ENCODE data around the gene C11orf21.

The C11orf21 gene

DNA sequence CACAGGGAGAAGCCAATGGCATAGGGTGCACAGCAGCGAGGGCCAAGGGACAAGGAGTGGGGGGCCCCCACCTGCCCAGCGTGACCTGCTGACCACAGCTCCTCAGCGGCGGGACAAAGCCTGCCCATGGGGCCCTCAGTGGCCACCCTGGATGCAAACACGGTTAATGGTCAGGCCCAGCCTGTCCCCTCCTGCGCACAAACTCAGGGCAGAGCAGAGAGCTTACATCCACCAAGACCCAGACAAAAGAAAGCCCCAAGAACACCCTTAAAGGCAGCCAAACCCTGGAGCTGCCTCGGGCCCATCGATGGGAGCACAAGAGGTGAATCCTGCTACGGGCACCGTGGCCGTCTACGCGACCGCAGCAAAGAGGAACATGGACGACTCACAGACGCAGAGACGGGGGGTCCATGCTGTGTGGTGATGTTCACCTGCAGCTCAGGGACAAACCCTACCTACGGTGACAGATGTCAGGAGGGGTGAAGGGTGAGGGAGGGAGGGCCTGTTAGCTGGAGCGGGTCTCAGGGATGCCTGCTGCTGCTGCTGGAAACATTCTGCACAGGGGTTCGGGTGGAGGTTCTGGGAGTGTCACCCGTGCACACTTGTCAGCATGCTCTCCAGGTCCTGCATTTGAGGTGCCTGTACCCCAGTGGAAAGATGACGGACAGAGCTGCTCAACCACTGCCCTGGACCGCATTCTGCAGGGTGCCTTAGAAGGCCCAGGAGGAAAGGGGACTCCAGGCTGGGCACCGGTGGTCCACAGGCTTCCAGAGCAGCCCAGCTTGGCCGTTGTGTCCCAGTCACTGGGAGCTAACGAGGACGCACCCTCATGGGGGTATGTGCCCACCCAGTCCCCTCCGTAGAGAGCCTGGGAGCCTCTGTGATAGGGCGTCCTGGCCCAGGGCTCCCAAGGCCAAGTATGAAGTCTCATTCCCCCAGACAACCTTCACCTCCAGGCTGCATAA is 42.9 kb downstream of the C11orf21 start:
- DNase-seq: no peak

DNA sequence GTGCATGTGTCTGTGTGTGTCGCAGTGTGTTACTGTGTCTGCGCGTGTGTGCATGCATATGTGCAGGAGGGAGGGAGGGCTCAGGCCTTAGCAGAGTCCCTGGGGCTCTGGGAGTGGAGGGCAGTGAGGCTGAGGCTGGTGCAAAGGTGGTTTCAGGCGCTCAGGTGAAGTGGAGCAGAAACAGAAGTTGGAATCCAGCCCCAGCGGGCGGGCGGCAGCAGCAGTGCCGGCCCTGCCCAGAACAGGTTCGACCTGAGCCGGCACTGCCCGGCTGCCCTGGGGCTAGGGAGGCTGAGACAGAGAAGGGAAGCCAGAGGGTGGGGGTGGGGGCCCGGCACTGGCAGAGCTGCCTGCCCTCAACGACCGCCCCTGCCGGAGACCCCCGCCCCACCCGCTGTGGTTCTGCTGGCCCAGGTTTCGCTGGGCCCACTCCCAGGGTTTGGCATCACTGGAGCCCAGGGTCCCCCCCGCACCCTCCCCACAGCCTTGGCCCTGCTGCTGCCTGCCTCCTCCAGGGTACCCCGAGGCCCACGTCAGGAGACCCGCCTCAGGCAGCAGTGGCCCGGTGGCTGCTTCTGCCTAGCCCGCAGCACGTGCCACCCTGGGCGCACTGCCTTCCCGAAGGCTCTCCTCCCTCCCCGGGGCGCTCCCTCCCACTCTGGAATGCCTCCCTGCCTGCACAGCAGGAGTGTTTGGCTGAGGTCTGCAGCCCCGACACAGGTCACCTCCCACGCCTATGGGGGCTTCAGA is 44.6 kb downstream of the C11orf21 start:
- no peak for DNase-seq

DNA sequence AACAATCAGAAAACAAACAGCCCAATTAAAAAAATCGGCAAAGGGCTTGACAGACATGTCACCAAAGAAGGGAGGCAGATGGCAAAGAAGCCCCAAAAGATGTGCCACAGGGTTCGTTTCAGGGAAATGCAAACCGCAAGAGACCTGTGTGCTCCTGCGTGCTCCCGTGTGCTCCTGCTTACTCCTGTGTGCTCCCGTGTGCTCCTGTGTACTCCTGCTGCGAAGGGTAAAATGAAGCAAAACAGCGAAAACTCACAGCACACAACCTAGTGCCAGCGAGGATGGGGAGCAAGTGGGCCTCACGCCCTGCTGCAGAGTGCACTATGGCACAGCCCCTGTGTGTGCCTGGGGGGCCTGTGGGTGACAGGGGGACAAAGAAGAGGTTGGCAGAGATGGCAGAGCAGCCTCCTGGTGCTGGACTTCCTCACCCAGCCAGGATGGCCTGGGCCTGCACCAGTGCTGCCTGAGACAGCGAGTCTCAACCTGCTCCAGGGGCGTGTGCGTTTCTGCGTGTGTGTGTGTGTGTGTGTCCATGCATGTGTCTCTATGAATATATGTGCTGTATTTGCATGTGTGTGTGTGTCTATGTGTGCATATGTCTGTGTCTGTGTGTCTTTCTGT is 45.3 kb downstream of the C11orf21 start:
- no peak for DNase-seq

DNA sequence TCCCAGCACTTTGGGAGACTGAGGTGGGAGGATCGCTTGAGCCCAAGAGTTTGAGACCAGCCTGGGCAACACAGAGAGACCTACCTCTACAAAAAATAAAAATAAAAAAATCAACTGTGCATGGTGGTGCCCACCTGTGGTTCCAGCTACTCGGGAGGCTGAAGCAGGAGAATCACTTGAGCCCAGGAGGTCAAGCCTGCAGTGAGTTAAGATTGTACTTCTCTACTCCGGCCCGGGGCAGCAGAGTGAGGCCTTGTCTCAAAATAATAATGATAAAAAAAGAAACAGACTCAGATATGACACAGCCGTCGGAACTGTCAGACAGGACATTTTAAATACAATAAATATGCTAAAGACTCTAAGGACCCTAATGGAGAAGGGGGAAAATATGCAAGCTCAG is 49.7 kb downstream of the C11orf21 start:
- no peak for DNase-seq

DNA sequence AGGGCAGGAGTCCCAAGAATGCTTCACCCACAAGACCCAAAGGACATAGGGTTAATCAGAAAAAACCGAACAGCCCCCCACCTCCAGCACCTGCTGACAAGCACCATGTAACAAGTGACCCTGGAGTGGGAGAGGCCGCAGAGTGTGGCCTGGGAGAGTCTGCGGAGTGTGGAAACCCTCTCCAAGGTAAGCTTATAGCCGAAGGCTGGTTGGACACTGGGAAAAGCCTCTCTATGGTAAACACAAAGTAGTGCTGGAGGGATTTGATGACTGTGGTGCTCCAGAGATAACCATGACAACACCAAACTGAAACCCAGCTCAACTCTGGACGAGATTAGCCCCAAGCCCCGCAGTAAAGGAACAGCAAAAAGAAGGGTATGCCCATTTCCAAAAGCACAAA is 50.6 kb downstream of the C11orf21 start:
- DNase-seq: no peak

DNA sequence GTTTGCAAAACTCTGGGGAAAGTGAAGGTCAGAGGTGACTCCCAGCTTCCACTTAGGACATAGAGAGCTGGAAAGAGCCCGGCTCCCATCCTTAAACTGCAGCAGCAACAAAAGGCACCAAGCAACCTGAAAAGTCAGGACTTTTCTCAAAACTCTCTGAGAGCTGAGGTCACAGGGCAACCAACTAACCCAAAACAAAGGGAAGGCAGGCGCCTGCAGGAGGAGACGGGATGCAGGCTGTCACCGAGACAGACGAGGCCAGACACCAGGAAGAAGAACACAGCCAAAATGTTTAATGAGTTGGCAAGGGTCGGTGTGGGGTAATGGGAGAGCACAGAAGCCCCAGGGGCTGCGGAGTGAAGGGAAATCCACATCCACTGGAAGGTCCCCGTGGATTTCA is 51.2 kb downstream of the C11orf21 start:
- DNase-seq: no peak

DNA sequence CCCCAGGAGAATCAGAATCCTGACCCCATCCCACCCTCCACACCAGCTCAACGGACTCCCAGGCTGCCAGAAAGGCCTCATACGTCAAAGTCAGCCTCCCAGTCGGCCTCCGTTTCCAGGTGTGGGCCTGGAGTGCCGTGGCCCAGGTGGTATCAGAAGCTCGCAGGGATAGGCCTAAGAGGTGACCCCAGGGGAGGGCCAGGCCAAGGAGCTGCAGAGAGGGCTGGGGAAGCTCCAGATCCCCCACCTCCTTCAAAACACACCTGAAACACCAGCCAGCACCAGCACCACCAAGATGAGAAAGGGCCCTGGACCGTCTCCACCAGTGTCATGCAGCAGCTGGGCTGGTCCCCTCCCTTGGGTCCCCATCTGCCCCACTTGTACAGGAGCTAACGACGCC is 51.7 kb downstream of the C11orf21 start:
- DNase-seq: no peak

DNA sequence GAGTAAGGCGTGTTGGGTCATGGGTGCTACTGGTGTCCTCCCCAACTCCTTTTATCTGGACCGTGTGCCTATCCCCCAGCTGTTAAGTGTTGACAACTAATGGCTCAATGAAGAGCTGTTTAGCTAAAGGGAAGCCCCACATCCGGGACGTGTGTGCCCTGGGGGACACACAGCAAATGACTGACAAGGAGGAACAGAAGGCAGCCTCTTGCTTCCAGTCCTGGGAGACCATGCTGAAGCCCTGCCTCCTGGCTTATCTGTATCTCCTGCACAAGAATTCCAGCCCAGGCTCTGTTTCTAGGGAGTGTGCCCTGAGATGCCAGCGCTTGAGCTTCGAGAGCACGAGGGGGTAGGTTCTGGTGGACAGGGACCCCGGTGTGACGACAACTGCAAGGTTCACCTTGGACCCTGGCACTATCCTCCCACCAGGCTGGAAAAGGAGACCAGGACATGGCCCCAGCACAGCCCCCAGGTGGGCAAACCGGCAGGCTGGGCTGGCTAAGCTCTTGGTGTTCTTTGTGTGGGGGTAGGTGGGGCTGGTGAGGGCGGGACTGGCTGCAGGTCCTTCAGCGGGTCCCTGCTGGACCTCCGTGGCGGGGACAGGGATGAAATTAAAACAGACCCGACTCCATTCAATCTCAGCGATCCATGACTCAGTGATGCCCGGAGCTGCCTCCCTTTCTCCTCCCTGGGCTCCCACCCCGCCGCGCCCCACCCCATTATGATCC is 52.4 kb downstream of the C11orf21 start:
- no peak for DNase-seq

DNA sequence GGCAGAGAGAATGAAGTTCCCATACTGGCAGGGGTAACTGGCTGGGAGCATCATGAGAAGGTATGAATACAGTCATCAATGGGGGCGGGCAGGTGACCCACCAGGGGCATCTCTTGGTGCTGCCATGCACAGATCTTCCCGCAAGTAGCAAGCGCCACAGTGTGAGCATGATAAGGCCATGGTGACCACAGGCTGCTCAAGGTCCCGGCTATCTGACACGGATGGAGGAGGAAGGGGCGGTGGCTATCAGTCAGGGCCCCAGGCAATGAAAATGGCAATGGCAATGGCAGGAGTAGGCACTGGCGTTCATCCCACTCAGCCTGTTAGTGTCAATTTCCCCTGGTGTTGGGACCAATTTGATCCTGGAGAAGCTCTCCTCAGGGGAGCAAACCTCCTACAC is 53.0 kb downstream of the C11orf21 start:
- DNase-seq: no peak

DNA sequence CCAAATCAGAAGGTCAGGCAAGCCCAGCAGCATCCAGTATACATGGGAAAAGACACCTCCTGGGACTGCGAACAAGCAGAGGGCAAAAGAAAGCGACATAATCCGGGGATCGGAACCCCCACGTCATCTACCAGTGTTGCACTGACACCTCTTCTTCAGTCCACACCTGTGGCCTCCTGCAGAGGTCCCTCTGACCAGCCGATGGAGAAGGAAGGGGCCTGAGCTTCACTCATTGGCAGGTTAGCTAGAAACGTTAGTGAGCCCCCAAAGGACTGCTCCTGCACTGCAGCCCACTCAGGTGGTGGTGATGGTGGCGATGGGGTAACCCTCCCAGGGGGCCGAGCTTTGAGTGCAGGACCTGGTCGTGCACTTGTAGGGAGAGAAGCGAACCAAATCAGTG is 53.5 kb downstream of the C11orf21 start:
- no peak for DNase-seq

DNA sequence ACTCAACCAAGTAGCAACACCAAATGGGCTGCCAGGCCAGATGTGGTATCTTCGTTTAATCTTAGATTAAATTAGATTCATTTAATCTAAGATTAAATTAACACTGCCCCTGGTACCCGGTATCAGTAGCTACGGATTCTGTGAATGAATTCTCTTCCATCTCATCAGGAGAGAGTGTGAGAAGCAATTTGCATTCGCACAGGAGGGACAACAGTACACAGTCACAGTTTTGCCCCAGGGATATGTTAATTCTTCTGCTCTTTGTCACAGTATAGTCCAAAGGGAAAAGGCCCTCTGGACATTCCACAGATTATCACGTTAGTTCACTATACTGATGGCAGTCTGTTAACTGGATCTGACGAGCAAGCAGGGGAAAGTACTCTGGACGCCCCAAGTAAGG is 54.2 kb downstream of the C11orf21 start:
- no peak for DNase-seq
